Stimulated activated CD8-positive, alpha-beta memory T cell treated with anti-CD3 and anti-CD28 coated beads, Interleukin-15, amount 100 ng/mL, for 24 hours (primary cell): ENCODE data around the gene RHOU.

ENCODE experiments used
- DNase-seq: peaks from one replicate; pipeline ENCODE4 v3.0.0-alpha.2; 2020; ENCODE audit warnings: low read depth

Gene RHOU

DNA sequence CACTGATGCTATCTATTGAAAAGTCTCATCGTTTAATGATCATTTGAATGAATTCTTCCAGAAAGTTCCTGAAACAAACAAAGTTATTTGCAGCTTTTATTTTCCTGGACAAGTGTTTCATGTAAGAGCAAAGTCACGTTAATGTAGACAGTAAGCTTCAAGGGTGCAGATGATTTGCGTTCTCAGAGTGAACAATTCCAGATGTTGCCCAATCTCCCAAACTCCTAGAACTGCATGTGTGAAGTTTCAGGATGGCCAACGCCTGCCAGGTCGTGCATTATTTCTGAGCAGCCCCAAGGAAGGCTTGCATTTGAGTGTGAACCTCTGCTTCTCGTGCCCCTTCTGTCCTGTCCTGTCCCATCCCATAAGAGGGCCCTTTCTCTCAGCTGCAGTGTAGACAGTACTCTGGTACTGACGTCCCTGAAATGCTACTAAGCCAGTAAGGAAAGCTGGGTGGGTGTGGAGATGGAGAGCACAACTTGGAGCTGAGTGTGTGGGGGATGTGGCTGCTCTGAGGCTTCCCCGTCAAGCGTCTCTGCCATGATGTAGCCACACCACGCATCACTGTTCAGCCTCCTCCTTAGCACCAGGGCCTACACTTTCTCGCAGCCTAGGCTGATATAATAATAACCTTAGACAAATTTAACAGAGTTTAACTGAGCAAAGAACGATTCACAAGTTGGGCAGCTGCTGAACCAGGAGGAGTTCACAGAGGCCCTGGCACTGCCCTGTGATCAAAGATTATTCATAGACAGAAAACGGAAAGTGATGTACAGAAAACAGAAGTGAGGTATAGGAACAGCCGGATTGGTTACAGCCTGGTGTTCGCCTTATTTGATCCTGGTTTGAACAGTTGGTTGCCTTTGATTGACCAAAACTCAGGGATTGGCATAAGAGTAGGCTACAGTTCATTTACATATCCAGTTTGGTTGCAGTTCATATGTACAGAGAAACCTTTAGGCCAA lies 50.4 kb downstream of the RHOU start:
- no peak for DNase-seq

DNA sequence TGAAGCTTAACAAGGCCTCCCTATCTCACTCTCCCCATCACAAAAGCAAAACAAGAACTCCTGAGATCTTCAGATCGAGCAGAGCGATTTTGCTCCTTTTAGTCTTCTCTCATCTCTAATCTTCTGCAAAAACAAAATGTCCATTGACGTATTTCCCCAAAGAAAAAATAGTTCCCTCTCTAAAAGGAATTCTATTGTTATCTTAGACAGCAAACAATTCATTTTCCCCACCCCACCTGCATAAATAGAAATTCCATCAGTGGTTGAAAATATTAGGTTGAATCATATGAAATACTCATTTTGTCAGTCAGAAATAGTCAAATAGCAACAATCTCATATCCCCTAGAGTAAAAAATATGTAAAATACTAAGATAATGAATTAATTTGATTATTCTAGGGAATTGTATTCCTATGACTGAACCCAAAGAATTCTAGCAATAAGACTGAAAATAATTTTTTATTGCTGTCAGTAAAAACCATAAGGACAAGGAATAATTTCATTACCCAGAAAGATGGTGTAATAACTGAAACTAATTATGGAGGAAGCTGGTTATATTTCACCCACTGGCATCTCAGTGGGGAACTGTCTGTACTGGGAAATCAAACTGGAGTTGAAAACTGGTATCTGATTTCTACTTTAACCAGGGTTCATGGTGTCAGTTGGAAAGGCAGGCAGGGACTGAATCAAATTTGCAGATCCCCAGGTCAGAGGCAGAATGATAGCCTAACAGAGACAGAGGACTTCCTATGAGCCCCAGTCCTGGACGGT lies 51.3 kb downstream of the RHOU start:
- no peak for DNase-seq

DNA sequence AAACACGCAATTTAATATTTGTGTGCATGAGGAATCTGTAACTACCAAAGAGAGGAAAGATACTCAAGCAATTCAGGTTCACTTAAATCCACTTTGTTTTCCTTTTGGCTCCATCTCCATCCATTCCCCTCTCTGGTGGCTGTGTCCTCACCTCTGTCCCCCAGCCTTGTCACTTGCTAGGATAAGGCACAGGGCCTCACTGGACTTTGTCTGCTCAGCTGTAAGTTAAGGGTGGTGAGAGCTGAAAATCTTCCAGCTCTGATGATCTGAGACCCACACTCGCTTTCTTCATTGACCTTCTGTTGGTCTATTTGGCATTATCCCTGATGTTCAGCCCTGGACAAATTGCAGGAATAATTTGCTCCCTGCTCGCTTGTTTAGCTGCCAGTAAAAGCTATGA lies 56.5 kb downstream of the RHOU start:
- no peak for DNase-seq

DNA sequence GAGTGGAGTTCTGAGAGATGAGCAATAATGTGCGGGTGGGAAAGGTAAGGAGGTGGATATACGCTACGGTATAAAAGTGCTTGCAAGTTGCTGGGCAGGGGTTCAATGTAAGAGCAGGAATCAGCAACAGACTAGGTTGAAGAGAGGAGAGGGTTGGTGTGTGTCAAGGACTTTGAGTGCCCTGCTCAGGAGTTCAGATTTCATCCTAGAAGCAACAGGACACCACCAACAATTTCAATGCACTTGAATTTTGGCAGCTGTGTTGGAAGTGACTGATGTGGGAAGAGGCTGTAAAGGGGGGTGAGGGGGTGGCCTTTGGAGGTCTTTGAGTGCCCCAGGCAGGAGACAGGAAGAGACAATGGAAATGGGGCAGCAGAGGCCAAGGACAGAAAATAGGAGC lies 57.3 kb downstream of the RHOU start:
- DNase-seq: no peak

DNA sequence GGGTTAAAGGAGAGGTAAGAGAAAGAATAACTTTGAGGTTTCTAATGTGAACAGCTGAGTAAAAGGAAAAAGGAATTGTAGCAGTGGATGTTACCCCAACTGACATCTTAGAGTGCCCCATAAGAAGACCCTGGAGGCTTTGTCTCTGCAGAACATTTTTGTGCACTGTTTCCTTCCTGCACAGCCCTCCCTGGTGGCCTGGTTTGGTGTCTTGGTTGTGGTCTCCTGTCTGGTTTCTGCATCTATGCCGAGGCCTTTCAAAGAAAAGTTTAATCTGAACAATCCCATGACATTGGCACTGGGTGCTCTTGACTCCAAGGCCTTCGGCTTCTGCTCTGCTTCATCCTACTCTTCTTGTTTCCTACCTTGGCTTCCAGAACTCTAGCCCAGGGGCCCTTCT lies 57.8 kb downstream of the RHOU start:
- DNase-seq: no peak

DNA sequence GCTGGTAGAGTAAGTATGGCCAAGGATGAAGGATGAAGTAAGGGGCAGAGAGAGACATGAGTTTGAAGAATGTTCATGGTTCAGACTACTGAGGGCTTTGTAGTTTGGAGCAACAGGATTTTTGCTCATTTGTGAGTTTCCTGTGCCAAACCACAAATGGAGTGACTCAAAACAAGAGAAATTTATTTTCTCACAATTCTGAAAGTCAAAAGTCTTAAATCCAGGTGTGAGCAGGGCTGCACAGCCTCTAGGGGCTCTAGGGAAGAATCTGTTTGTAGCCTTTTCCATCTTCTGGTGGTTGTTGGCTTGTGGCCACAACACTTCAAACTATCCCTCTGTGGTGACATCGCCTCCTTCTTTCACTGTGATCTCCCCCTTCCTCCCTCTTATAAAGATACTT lies 58.9 kb downstream of the RHOU start:
- DNase-seq: no peak

DNA sequence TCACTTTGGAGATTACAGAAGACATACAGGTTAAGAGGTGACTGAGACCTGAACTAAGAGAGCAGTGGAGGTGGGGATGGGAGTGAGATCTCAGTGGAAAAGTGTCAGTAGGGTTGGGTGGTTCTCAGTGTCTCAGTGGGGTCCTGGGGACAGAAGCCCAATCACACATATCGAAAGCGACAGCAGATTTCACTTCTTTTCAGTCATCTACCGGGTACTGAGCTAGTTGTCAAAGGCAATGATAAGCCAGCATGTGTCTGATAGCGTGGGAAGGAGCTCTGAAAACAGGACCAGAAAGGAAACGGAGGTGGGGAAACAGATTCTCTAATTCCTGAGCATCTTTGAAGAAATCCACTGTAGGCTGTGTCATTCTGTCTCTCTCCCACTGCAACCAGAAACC lies 59.5 kb downstream of the RHOU start:
- DNase-seq: no peak

DNA sequence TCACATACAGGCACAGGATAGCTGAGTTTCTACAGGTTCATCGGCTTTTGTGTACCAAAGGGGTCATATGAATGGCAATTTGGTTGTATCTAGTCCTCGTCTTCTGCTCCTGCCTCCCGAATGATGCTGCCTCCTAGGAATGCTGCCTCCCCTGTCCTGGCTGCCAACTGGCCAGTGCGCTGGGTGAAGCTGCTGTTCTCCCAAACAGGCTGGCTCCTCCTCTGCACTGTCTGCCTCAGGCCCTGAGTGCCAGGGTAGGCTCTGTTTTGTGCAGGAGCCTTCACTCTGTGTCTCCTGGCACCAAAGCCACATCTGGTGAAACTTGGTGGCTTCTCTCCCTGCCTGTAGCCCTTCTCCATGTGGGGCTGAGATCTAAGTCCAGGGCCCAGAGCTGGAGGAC lies 60.3 kb downstream of the RHOU start:
- no peak for DNase-seq
